MCF 10A (cell line): ENCODE measurements around the gene AQP12A. TPM values are rescaled to one million over a fixed set of nuclear protein-coding genes. Genes with fewer than 3 reads are reported as not detected.
"Not testable (repeated sequence)": the region's sequence is repeated elsewhere in the genome, so short reads cannot be mapped to it uniquely, and the experiment has no call there.

Source experiments
- BruUV-seq: library from RNA; stranded (reverse); fragments of 400-500 nt; replicated peaks from 2 replicates; lab custom pipeline; 2021; lab: Mats Ljungman, UMichigan
- CTCF ChIA-PET: fragments of 300-600 bp; sonication (Branson Sonifier 250); formaldehyde crosslinking; extraction: SDS; loops from one replicate; lab custom pipeline; 2021; ENCODE audit warnings: antibody characterized with exemption, inconsistent platforms; lab: Yijun Ruan, JAX
- POLR2A ChIA-PET: fragments of 300-600, 350-650 bp; sonication (Branson Sonifier 250); formaldehyde crosslinking; extraction: SDS; loops from one replicate; lab custom pipeline; 2020; ENCODE audit warnings: antibody characterized with exemption, inconsistent platforms; lab: Yijun Ruan, JAX
- DNase-seq: peaks from one replicate; pipeline ENCODE4 v3.0.0-alpha.2; 2018; ENCODE audit not compliant: unreplicated experiment
- H3K27ac Mint-ChIP-seq: one replicate; pipeline ENCODE4 v1.8.0; 2022; ENCODE audit warnings: mild to moderate bottlenecking, low read depth, mixed read lengths; ENCODE audit not compliant: unreplicated experiment
- H3K27me3 Mint-ChIP-seq: one replicate; pipeline ENCODE4 v1.8.0; 2022; ENCODE audit warnings: mixed read lengths; ENCODE audit not compliant: insufficient read depth, unreplicated experiment
- H3K36me3 Mint-ChIP-seq: one replicate; pipeline ENCODE4 v1.8.0; 2022; ENCODE audit warnings: mild to moderate bottlenecking, moderate library complexity, mixed read lengths; ENCODE audit not compliant: insufficient read depth, unreplicated experiment
- H3K4me1 Mint-ChIP-seq: one replicate; pipeline ENCODE4 v1.8.0; 2022; ENCODE audit warnings: mixed read lengths; ENCODE audit not compliant: insufficient read depth, unreplicated experiment
- H3K4me3 Mint-ChIP-seq: one replicate; pipeline ENCODE4 v1.8.0; 2022; ENCODE audit warnings: mild to moderate bottlenecking, moderate library complexity, mixed read lengths; ENCODE audit not compliant: unreplicated experiment
- H3K9me3 Mint-ChIP-seq: one replicate; pipeline ENCODE4 v1.8.0; 2022; ENCODE audit warnings: mixed read lengths; ENCODE audit not compliant: unreplicated experiment
- intact Hi-C: fragments of 100-400 bp; cut with micrococcal nuclease; formaldehyde crosslinking; loops from 2 replicates; pipeline ENCODE4 v1.14.1; 2022
- total RNA-seq: library from RNA; stranded (reverse); gene quantifications from 2 replicates; pipeline ENCODE4 v1.2.3, GENCODE V29; 2022

Gene AQP12A
- total RNA-seq, 1 experiment from 2014 or later, result not detected

GRCh38 chr2:240692583-240693561 is 1.2 kb downstream of the AQP12A start:
- intact Hi-C loops, H3K9me3 Mint-ChIP-seq, H3K4me3 Mint-ChIP-seq, H3K27ac Mint-ChIP-seq, BruUV-seq, POLR2A ChIA-PET, H3K27me3 Mint-ChIP-seq, H3K36me3 Mint-ChIP-seq, DNase-seq, CTCF ChIA-PET, H3K4me1 Mint-ChIP-seq: not testable (repeated sequence)

- H3K27ac Mint-ChIP-seq, POLR2A ChIA-PET, BruUV-seq, H3K9me3 Mint-ChIP-seq, DNase-seq, intact Hi-C loops, H3K4me1 Mint-ChIP-seq, H3K27me3 Mint-ChIP-seq, CTCF ChIA-PET, H3K36me3 Mint-ChIP-seq, H3K4me3 Mint-ChIP-seq: not testable (repeated sequence)
Measured at GRCh38 chr2:240694304-240694703, 2.6 kb downstream of the AQP12A start.

GRCh38 chr2:240695593-240695992 is 3.9 kb downstream of the AQP12A start:
- POLR2A ChIA-PET, H3K27me3 Mint-ChIP-seq, intact Hi-C loops, H3K4me3 Mint-ChIP-seq, H3K9me3 Mint-ChIP-seq, H3K36me3 Mint-ChIP-seq, CTCF ChIA-PET, BruUV-seq, H3K4me1 Mint-ChIP-seq, H3K27ac Mint-ChIP-seq, DNase-seq: not testable (repeated sequence)

- BruUV-seq, CTCF ChIA-PET, H3K9me3 Mint-ChIP-seq, H3K27me3 Mint-ChIP-seq, POLR2A ChIA-PET, intact Hi-C loops, H3K27ac Mint-ChIP-seq, H3K4me3 Mint-ChIP-seq, H3K4me1 Mint-ChIP-seq, H3K36me3 Mint-ChIP-seq, DNase-seq: not testable (repeated sequence)
Measured at GRCh38 chr2:240696469-240696868, 4.8 kb downstream of the AQP12A start.

- H3K36me3 Mint-ChIP-seq, H3K4me3 Mint-ChIP-seq, H3K9me3 Mint-ChIP-seq, intact Hi-C loops, H3K4me1 Mint-ChIP-seq, DNase-seq, CTCF ChIA-PET, BruUV-seq, POLR2A ChIA-PET, H3K27ac Mint-ChIP-seq: not testable (repeated sequence)
- peaks cover 18% of the 10 kb centered on the region for H3K27me3 Mint-ChIP-seq
Measured at GRCh38 chr2:240698852-240699561, 7.3 kb downstream of the AQP12A start.

- BruUV-seq, H3K4me3 Mint-ChIP-seq, H3K36me3 Mint-ChIP-seq, H3K27ac Mint-ChIP-seq, H3K4me1 Mint-ChIP-seq, intact Hi-C loops, CTCF ChIA-PET, DNase-seq, POLR2A ChIA-PET, H3K9me3 Mint-ChIP-seq: not testable (repeated sequence)
- H3K27me3 Mint-ChIP-seq, result peaks cover 25% of the 10 kb centered on the region
Measured at GRCh38 chr2:240699835-240700234, 8.2 kb downstream of the AQP12A start.

GRCh38 chr2:240700616-240701015 is 8.9 kb downstream of the AQP12A start:
- H3K36me3 Mint-ChIP-seq, H3K27ac Mint-ChIP-seq, H3K4me1 Mint-ChIP-seq, H3K4me3 Mint-ChIP-seq, DNase-seq, CTCF ChIA-PET, POLR2A ChIA-PET, H3K9me3 Mint-ChIP-seq, BruUV-seq, intact Hi-C loops: not testable (repeated sequence)
- peaks cover 33% of the 10 kb centered on the region for H3K27me3 Mint-ChIP-seq
